GM19324 (cell line): ENCODE data around the gene PEPD.

Experiments used
- ATAC-seq: cut with Tn5 transposase; IDR thresholded peaks from one replicate; pipeline ENCODE4 v1.9.1; 2021; ENCODE audit warnings: mild to moderate bottlenecking, moderate library complexity; ENCODE audit not compliant: unreplicated experiment, low FRiP score

The PEPD gene

DNA sequence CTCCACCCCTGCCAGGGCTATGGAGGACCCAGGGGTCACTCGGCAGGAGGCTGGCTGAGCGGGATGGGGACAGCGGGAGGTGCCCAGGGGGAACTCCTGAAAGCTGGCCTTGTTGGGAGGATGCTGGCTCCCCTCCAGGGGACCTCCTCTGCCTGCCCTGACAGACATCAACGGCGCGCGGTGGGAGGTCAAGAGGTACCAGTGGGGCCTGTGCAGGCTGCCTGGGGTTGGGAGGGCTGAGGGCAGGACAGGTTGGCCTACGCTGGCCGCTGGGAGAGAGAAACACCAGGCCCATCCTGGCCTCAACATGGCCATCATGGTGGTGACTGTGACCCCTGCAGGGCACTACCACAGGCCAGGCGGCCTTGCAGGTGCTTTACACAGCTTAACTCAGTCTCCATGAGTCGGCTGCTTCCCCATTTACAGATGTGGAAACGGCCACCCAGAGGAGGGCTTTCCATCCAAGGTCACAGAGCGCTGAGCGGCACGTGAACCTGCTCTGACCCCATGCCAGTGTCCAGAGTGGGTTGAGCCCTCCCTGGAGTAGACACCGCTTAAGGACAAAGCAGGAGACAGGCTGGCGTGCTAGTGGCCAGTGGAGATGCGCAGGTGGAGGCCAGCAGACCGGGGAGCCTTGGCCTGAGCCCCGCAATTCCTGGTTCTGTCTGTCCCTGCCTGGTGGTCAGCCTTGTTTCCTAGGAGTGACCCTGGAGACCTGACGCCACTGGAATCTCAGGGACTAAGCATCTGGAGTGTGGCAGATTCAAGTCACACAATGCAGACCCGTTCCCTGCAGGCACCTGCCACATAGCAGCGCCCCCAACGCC is 120.5 kb downstream of the PEPD start:
- no peak for ATAC-seq

DNA sequence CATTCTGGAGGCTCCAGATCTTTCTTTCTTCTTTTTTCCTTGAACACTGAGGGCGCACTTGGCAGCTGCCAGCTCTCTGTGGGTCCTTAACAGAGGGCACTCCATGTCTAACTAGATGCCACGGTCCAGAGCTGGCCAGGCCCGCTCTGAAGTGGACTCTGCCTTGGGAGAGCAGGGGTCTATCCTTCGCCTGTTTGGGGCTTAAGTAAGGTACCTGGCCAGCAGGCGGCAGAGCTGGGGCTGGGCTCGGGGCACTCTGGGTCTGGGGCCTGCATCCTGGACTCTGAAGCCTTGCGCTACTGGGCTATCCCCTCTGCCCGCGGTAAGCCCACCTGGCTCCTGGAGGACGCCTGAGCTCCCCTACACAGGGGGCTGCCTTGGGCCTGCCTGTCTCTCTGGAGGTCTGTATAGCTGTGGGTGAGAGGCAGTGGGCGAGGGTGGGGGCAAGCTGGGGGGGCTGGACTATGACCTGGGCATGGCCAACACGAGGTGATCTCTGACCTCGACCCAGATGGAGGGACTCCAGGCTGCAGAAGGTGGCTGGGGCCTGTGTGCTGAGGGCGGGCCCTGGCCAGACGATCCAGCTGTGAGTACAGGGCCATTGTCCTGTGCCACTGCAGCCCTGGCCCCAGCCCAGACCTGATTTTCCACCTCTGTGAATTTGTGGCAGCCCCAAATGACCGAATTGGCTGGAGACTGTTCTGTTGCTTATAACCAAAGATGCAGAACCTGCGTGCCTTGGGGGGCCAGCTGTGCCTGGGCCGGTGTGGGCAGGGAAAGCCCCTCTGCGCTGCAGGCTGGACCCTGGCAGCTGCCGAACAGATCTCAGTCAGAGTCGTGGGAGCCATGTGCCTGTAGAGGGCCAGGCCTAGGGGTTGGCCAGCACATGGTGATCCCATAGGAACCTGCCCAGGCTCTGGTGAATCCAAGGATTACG is 121.6 kb downstream of the PEPD start:
- no peak for ATAC-seq

- ATAC-seq: no peak
These were observed 122.4 kb downstream of the PEPD start for GRCh38 chr19:33399081-33399744.

DNA sequence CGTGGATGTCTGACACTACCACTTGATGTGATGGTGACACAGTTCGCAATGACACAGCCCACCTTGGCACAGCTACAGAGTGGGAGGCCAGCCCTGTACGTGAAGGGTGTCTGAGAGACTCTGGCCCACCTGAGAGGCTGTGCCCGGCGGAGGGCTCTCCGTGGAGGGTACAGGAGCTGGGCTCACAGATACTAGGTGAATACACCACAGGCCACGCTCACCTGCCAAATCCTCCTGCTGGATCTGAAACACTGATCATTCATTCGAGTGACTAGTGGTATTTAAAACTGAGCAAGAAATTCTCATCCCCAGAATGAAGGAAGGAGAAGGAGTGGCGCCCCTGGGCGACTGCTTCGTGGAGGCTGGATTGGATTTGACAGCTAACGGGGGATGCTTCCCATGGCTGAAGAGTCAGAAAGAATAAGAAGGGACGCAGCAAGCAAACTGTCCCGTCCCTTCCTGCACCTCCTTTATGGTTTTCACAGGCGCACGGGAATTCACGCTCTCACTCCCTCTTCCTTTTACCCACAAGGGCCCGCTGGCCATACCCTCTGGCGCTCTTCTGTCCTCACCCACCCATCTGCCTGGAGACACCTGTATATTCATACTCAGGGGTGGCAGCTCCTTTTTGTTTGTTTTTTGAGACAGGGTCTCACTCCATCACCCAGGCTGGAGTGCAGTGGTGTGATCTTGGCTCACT is 123.1 kb downstream of the PEPD start:
- no peak for ATAC-seq

- ATAC-seq: no peak
These were observed 123.8 kb downstream of the PEPD start for GRCh38 chr19:33397536-33398360.

GRCh38 chr19:33396701-33397535 is 124.7 kb downstream of the PEPD start:
- no peak for ATAC-seq

- no peak for ATAC-seq
These were observed 125.7 kb downstream of the PEPD start for GRCh38 chr19:33395561-33396550.

- ATAC-seq: no peak
These were observed 126.6 kb downstream of the PEPD start for GRCh38 chr19:33394723-33395560.

- no peak for ATAC-seq
These were observed 127.4 kb downstream of the PEPD start for GRCh38 chr19:33394006-33394722.

GRCh38 chr19:33393286-33394005 is 128.1 kb downstream of the PEPD start:
- ATAC-seq: no peak

DNA sequence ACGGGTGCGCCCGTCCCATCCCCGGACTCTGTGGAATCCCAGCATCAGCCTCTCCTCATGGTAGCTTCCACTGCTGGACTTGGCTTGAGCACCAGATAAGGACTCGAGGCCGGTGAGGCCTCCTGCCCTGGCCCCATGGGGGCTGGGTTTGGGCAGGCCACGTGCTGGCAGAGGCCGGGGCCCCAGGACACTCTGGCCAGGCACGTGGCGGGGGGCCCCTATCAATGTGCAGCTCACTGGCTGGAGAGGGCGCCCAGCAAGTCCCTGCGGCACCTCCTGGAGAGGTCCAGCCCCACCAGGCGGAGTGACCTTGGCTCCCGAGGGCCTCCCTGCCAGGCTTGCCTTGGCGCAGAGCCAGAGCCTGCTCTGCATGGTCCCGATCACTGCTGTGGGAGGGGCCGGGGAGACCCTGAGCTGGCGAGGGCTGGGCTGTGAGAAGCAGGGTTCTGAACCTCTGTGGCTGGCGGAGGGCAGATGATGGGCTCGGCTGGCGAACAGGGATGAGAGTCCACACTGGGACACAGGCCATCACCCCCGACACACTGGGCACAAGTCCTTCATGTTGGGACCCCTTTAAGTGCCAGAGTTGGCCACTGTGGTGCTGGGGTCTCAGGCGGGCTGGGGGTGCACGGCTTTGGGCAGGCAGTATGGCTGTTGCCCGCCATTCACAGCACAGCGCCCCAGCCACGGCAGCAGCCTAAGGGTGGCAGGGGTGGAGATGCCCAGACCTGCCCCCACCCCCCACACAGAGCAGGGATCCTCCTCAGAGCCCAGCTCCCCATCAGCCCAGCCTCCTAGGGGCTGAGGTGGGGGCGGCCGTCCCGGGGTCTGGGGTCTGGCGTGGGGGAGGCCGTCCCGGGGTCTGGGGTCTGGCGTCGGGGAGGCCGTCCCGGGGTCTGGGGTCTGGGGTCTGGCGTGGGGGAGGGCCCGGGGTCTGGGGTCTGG is 129.0 kb downstream of the PEPD start:
- ATAC-seq: no peak

DNA sequence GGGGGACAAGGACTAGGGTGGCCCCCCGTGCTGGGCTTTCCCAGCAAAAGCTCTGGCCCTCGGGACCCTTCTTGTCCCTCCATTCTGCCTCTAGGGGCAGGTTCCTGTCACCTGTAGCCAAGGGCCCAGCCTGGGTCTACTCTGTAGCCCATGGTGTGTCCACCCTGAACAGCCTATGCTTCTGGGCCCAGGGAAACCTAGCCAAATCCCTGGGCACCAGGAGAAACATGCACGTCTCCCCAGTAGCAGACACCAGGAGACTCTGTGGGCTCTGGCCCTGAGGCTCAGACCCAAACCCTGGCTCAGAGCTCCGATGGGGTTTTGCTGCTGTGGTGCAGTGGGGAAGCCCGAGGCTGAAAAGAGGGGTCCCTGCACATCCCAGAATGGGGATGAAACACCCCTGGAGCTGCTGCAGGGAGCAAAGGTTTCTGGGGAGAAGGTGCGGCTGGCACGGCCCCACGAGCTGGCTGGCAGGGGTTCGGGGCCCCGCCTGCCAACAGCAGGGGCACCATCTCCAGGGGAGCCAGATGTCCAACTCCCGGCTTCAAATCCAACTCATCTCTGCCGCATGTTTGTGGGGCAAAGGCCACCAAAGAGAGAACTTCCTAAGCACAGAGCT is 129.9 kb downstream of the PEPD start:
- ATAC-seq: no peak

- ATAC-seq: no peak
These were observed 130.5 kb downstream of the PEPD start for GRCh38 chr19:33390908-33391630.
